Testis (tissue), 3 donors: ENCODE data around the gene NTM. TPM values are rescaled to one million over a fixed set of nuclear protein-coding genes. Genes with fewer than 3 reads are reported as not detected.

Source experiments
- DNase-seq: peaks from one replicate; pipeline ENCODE4 v3.0.0-alpha.2; 2019
- H3K27ac ChIP-seq, 2 donors: fragments of 200-600 bp; sonication (generic); one replicate each; pipeline ENCODE4 v1.5.1; 2019
- H3K27me3 ChIP-seq: fragments of 200-600 bp; sonication (generic); one replicate; pipeline ENCODE4 v1.5.1; 2019
- H3K36me3 ChIP-seq: fragments of 200-600 bp; sonication (generic); one replicate; pipeline ENCODE4 v1.5.1; 2017; ENCODE audit warnings: low read depth; ENCODE audit errors: missing control alignments
- H3K4me1 ChIP-seq: fragments of 200-600 bp; sonication (generic); one replicate; pipeline ENCODE4 v1.5.1; 2019
- H3K4me3 ChIP-seq, 2 donors: fragments of 200-600 bp; sonication (generic); one replicate each; pipeline ENCODE4 v1.5.1; 2017 to 2019
- H3K9me3 ChIP-seq: fragments of 200-600 bp; sonication (generic); one replicate; pipeline ENCODE4 v1.5.1; 2017
- CTCF ChIP-seq, 3 experiments: fragments of 450-650 bp in 2 of 3; fragments of 200-600 bp in 1 of 3; sonication (generic) in 1 of 3; IDR thresholded peaks; one replicate each; pipeline ENCODE4 v1.5.1; 2016 to 2019; ENCODE audit warnings: antibody characterized with exemption in 3 of 3, mild to moderate bottlenecking in 2 of 3, moderate library complexity in 1 of 3
- POLR2A ChIP-seq: fragments of 450-650 bp; IDR thresholded peaks from one replicate; pipeline ENCODE4 v1.6.1; 2017; ENCODE audit warnings: antibody characterized with exemption, mild to moderate bottlenecking, moderate library complexity
- WGBS, 2 donors: methylation state at CpG; one replicate each; pipeline ENCODE4 v1.1.5; 2018; 5-methylcytosine and 5-hydroxymethylcytosine counted together
- intact Hi-C: fragments of 100-400 bp; cut with DNase I; formaldehyde crosslinking; loops from one replicate; pipeline ENCODE4 v1.15.1; 2023; ENCODE audit warnings: low total_unique reads
- polyA plus RNA-seq: library from polyadenylated mRNA; stranded (reverse); fragments of 350-450 nt; fragmentation: Illumina TruSeq; extraction: RNeasy Lipid Tissue Mini Kit (QIAGEN cat#74804); gene quantifications from one replicate; pipeline ENCODE4 v1.2.3, GENCODE V29; 2014; ENCODE audit warnings: low read depth, low replicate concordance; ENCODE audit not compliant: insufficient read depth
- total RNA-seq, 2 donors: library from RNA; depleted of rRNA; stranded (reverse); fragments of >200 nt; gene quantifications; one replicate each; pipeline ENCODE4 v1.2.3, GENCODE V29; 2016

The NTM gene
- total and polyA plus RNA-seq, 3 donors from 2014 or later: 1.7 to 4.5 (median 1.8) TPM

- H3K9me3 ChIP-seq: no peaks in the 10 kb centered on the region
- H3K27ac ChIP-seq: no peak overlapping the region
- no peaks in the 10 kb centered on the region for H3K27me3 ChIP-seq
- no peak overlapping the region for H3K4me3 ChIP-seq
- 60 to 69% methylated on average over 4 of the region's 4 CpGs for WGBS, 2 donors
- TF ChIP-seq CTCF (IDR thresholded peaks at IDR 0.05) (no peak), POLR2A (no peak)
- no peaks in the 10 kb centered on the region for H3K36me3 ChIP-seq
- H3K4me1 ChIP-seq: no peaks in the 10 kb centered on the region
- intact Hi-C loops: no loop called here
- no peak for DNase-seq
Measured at GRCh38 chr11:132184079-132184478, 813.7 kb downstream of the NTM start.

- Histone ChIP-seq H3K9me3 (no peaks in the 10 kb centered on the region), H3K4me1 (no peaks in the 10 kb centered on the region), H3K27ac (no peak overlapping the region), H3K27me3 (no peaks in the 10 kb centered on the region), H3K36me3 (no peaks in the 10 kb centered on the region), H3K4me3 (no peak overlapping the region)
- TF ChIP-seq CTCF (IDR thresholded peaks at IDR 0.05): no peak
- TF ChIP-seq POLR2A: no peak
- intact Hi-C loops: no loop called here
- 78 to 82% methylated on average over 12 of the region's 12 CpGs for WGBS, 2 donors
- DNase-seq: no peak
Measured at GRCh38 chr11:132185726-132186592, 815.5 kb downstream of the NTM start.

- Histone ChIP-seq H3K4me3 (no peak overlapping the region), H3K27ac (no peak overlapping the region), H3K36me3 (no peaks in the 10 kb centered on the region), H3K4me1 (no peaks in the 10 kb centered on the region), H3K9me3 (no peaks in the 10 kb centered on the region), H3K27me3 (no peaks in the 10 kb centered on the region)
- TF ChIP-seq POLR2A (no peak), CTCF (IDR thresholded peaks at IDR 0.05) (peak in 1 of 3 experiments; percentile 10)
- WGBS, 2 donors: 63 to 64% methylated on average over 6 of the region's 6 CpGs
- DNase-seq: peak; percentile 18
- intact Hi-C loops: no loop called here
Measured at GRCh38 chr11:132186699-132187098, 816.3 kb downstream of the NTM start.

GRCh38 chr11:132187386-132187785, 817.0 kb downstream of the NTM start:
- H3K36me3 ChIP-seq: no peaks in the 10 kb centered on the region
- H3K4me1 ChIP-seq: no peaks in the 10 kb centered on the region
- intact Hi-C loops: no loop called here
- H3K4me3 ChIP-seq: no peak overlapping the region
- H3K27ac ChIP-seq: no peak overlapping the region
- WGBS, 2 donors: 73 to 78% methylated on average over 4 of the region's 4 CpGs
- no peaks in the 10 kb centered on the region for H3K27me3 ChIP-seq
- TF ChIP-seq POLR2A (no peak), CTCF (IDR thresholded peaks at IDR 0.05) (no peak)
- no peaks in the 10 kb centered on the region for H3K9me3 ChIP-seq
- DNase-seq: no peak

- no peak for TF ChIP-seq CTCF (IDR thresholded peaks at IDR 0.05)
- no peak for TF ChIP-seq POLR2A
- Histone ChIP-seq H3K27ac (no peak overlapping the region), H3K36me3 (no peaks in the 10 kb centered on the region), H3K4me1 (no peaks in the 10 kb centered on the region), H3K9me3 (no peaks in the 10 kb centered on the region), H3K27me3 (no peaks in the 10 kb centered on the region), H3K4me3 (no peak overlapping the region)
- 89 to 91% methylated on average over 4 of the region's 4 CpGs for WGBS, 2 donors
- intact Hi-C loops: no loop called here
- DNase-seq: no peak
Measured at GRCh38 chr11:132187814-132188213, 817.4 kb downstream of the NTM start.
